CD4-positive, alpha-beta T cell treated with Interleukin-12 subunit alpha and Interleukin-12 subunit beta, for 1 hour (primary cell): ENCODE results near the gene PTPN2.
"Not testable (repeated sequence)": the region's sequence is repeated elsewhere in the genome, so short reads cannot be mapped to it uniquely, and the experiment has no call there.

Source experiments
- DNase-seq: peaks from one replicate; pipeline ENCODE4 v3.0.0-alpha.2; 2020

The PTPN2 gene

DNA sequence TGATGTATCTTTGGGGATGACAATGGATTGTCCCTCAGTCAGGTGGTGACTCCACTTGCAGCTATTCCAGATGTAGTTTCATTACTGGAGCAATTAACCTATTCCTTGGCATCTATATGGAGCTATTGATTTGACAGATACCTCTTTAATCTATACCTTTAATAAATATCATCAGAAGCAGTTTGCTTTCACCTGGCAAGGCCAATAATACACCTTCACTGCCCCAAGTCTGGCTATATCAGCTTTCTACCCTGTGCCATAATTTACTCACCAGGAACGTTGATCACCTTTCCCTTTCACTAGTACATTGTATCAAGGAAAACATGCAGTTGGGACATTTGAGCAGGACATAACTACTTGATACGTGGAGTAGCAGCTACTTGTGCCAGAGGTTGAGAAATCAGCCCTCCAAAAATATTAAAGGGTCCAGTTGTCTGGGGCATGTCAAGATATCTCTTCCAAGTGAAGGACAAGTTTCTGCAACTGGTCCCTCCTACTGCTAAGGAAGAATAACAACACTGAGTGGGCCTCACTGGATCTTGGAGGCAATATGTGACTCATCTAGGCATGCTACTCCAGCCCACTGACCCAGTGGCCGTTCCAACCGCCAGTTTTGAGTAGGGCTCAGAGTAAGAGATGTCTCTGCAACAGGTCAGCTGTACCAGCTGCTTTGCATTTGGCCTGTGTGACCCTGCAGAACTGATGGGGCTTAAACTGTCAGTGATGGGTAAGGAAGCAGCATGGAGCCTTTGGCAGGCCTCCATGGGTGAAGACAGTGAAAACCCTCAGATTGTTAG, 114.2 kb downstream of the PTPN2 start:
- DNase-seq: no peak

DNA sequence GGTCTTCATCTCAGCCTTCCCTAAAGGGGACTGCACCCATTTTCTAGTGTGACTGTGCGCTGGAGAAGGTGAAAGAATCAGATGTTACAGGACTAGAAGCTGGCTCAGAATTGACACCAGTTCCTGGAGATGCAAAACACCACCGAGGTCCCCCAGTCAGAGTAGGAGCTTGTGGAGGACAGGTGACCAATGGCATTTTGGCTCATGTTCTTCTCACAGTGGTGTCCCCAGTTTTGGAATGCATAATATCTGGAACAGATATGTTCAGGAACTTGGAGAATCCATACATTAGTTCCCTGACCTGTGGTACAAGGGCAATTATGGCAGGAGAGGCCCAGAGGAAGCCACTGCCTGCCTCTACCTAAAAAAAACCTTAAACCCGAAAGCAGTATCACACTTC, 114.9 kb downstream of the PTPN2 start:
- DNase-seq: no peak

DNA sequence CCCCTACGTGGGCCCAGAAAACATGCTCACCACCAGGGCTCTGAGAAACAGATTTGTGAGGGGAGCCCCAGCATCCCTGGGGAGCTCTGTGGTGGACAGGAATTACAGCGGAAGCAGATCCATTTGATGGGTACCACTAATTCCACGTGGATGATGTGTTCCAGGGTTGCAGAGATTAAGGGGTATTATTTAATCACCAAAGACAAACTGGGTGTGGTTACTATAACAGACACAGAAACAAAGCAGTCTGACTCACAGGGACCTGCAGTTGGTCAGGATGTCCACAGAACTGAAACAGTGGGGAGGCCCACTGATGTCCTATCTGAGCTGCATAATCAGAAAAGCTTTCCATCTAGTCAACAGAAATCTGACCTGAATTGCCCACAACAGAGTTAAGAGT, 115.4 kb downstream of the PTPN2 start:
- DNase-seq: no peak

DNA sequence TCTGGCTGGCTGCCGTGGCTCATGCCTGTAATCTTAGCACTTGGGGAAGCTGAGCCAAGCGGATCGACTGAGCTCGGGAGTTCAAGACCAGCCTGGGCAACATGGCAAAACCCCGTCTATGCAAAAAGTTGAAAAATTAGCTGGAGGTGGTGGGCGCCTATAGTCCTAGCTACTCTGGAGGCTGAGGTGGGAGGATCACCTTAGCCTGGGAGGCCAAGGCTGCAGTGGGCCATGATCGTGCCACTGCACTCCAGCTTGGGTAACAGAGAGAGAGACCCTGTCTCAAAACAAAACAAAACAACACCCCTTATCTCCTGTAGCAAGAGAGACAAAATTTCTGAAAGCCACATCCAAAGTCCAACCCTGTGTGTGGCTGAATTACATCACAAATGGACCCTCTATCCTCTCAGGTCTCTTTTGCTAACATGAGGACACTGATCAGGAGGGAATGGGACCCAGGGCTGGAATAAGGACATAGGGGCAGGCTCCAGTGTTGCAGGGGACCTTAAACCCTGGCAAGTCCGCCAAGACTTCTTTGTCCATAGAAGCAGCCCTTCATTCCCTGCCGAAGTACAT, 116.4 kb downstream of the PTPN2 start:
- DNase-seq: no peak

DNA sequence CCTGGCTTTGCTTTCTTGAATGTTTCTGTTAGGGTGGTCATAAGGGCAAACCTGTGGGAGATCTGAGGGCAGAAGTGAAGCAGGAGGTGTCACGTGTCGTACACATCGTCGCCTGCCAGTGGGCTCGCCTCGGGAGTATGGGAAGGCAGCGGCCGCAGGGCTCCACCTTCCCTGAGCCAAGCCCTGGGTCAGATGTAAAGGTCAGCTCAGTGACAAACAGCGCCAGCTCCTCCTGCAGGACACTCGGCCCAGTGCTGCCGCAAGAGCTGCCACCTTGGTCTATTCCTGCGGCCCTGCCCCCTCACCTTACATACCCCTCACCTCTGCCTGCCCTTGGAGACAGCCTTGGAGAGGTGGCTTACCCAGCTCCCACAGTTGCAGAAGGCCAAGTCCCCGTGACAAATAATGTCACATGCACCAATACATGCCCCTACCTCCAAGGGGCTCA, 117.0 kb downstream of the PTPN2 start:
- no peak for DNase-seq

DNA sequence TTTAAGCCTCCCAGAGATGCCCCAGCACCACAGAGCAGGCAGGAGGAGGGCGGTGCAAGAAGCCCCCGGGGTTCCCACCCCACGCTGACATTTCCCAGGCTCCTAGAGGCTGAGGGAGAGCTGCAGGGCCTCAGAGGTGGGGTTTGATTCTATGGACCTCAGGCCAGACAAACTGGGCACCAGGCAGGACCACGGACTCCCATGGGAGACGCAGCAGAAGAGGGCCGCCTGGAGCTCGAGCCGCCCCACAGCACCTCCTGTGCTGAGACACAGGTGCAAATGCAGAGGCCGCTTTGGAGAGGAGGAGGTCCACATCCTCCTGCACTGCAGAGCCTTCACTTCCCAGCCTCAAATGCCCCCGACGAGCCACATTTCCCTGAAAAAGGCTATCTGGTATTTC, 118.5 kb downstream of the PTPN2 start:
- no peak for DNase-seq

DNA sequence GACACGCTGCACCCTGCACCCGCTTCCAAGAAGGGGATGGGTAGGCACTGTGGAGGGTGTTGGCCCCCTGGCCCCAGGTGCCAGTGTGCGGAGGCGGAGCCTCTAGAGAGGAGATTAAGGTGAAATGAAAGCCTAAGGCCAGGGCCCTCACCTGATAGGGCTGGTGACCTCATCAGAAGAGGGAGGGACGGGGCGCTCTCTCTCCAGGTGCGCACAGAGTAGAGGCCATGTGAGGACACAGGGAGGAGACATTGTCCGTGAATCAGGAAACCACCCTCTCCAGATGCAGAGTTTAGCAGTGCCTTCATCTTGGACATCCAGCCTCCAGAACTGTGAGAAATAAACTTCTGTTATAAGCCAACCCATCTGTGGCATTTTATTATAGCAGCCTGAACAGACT, 118.9 kb downstream of the PTPN2 start:
- DNase-seq: no peak

DNA sequence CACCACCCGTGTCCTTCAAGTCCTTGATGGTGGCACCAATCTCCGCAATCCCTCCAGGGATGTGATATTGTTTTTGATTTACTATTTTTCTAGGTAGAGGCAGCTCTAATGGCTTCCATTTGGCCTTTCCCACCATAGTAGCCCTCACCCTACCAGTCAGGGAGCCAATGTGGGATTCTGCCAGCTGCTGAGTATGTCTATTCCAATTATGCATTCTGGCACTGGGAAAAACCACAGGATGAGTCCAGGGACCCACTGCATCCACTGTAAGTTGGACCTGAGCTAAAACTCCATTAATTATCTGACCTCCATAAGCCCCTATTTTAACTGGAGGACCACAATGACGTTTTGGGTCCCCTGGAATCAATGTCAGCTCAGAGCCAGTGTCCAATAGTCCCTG, 125.5 kb downstream of the PTPN2 start:
- not testable (repeated sequence) for DNase-seq

DNA sequence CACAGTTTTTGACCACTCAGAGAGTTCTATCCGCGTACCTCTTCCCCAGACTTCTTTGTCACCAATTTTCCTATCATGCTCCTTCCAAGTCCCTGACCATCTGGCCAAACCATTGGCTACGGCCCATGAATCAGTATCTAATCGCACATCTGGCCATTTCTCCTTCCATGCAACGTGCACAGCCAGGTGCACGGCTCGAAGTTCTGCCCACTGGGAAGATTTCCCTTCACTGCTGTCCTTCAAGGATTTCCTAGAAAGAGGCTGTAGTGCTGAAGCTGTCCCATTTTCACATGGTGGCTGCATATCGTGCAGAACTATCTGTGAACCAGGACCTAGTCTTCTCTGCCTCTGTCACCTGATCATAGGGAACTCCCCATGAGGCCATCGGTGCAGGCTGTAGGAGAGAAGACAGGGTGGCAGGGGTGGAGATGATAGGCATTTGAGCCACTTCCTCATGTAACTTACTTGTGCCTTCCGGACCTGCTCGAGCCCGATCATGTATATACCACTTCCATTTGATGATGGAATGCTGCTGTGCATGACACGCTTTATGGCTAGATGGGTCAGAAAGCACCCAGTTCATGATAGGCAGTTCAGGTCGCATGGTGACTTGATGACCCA, 127.3 kb downstream of the PTPN2 start:
- DNase-seq: not testable (repeated sequence)

DNA sequence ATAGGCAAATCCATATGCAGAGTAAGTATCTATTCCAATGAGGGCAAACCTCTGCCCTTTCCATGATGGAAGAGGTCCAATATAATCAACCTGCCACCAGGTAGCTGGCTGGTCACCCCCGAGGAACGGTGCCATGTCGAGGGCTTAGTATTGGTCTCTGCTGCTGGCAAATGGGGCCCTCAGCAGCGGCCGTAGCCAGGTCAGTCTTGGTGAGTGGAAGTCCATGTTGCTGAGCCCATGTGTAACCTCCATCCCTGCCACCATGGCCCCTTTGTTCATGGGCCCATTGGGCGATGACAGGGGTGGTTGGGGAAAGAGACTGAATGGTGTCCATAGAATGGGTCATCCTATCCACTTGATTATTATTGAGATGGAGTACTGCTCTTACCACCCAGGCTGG, 128.4 kb downstream of the PTPN2 start:
- not testable (repeated sequence) for DNase-seq

DNA sequence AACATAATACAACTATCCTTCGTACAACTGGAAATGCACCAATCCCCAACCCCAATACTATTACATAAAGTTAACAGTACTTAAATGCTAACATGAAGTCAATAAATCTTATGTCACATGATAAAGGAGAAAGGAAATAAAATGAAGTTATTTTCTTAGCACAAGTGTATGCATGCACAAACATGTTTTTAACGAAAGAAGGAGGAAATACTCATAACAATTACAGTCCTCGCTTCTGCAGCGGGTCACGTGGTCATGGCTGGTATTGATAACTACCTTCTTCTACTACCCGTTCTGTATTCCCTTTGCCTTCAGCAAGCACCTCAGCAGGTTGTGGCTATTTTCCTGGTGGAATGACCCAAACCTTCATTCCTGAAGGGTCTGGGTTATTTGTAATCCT, 129.5 kb downstream of the PTPN2 start:
- DNase-seq: no peak

DNA sequence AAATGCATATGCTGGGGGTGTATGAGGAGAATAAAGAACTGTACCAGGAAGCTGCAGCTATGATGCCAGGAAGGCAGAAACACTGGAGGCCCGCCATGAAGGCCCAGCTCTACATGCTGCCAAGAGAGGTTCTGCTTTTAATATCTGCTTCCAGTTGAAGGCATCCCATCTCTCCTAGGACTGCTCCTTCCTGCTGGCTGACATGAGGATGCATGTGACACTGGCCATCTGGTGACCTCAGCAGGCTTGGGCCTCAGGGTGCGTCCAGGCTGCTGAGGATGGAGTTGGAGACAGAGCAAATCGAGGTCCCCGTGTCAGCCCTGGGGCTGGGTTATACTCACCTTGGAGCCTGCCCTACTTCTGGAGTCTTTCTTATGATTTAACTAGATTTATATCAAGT, 132.1 kb downstream of the PTPN2 start:
- no peak for DNase-seq

DNA sequence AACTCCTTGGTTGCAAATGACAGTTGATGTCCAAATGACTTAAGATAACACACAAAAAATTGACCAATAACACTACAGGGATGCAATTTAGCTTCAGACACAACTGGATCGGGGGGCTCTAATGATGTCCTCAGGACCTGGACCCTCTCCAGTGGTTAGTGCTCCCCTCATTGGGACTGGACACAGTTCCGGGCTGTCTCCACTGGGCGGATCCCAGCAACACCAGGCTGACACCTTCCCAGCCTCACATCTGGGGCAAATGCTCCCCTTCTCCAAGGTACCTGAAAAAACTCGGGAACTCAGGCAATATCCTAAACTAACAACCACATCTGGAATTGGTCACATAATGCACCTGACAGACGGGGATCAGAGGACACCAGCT, 132.5 kb downstream of the PTPN2 start:
- no peak for DNase-seq

DNA sequence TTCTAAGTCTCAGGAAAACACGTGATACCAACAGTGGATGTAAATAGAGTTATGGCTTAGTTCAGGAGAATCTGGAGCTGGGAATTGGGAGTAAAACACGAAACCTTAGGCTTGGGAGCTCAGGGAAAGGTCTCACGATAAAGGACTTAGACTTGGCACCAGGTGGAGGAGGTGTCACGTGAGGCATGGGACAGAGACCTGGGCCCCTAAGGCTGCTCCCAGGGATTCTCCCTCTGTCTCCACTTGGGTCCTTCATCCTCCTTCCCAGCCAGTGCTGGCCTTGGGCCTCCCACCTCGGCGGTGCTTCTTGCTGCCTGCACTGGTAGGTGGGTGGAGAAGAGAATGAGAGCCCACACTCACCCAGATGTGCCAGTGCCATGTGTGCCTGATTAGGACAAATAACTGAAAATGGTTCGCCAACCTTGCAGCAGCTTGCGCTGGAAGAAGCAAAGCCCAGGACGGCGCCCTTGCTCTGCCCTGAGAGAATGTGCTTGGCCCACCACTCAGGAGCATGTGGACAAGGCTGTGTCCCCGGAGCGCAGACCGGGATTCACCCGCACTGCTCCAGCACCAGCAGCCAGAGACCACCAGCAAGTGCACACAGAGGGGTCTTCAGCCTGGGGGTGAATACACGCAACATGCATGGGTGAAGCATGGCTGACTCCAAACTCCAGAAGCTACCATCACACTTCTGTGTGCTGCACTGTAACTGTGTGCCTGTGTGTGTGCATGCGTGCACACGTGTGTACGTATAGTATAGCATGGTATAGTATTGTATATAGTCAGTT, 133.1 kb downstream of the PTPN2 start:
- no peak for DNase-seq

DNA sequence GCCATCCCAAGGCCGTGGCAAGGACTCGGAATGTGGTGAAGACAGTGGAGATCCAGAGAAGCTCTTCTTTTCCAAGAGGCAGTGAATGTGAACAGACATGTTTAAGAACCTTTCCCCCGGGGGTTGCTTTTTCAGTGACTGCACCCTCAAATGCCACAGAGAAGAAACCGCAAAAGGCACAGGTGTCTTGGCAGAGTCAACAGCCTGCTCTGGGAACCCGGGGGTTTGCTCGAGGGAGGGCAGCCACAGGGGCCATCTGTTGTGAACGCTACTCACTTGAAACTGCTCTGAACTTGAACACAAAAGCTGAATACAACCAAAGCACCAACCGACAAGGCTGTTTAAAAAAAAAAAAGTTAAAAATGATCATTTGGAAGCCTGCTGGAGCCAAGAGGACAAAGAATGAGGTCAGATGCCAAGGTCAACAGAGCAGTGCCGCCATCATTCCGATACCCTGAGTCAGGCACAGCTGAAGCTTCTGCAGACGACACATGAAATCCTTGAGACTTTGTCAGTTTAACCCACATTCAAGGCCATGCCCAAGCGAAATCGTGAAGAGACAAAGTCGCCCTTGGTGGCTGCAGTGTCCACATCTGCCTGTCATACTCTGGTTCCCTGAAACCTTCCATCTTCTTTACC, 133.8 kb downstream of the PTPN2 start:
- peak; percentile 13 for DNase-seq

DNA sequence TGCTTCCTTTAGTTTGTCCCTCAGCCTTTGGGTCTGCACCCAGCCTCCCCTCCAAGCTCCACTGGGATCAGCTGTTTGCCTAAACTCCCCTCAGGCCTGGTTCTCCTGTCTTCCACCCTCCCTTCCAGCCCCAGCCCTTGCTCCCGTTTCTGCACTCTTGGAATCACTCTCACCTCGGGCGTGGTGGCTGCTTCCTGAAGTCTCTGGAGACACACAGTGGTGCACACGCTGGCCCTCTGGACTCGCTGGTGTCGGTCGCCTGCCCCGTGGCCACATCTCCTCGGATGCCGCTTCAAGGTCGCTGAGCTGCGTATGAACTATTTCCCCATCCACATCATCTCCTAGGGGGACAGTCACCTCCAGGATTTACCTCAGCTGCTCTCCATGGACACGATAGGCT, 134.9 kb downstream of the PTPN2 start:
- DNase-seq: no peak

DNA sequence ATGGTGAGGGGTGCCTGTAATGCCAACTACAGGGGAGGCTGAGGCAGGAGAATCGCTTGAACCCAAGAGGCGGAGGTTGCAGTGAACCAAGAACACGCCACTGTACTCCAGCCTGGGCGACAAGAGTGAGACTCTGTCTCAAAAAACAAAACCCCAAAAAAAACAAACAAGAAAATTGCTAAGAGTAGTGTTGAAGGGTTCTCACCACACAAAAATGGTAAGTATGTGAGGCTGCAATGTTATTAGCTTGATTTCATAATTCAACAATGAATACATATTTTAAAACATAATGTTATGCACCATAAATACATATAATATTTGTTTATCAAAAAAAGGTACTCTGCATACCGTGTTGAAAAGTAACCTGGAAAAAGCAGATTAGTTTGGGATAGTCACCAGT, 135.4 kb downstream of the PTPN2 start:
- no peak for DNase-seq

DNA sequence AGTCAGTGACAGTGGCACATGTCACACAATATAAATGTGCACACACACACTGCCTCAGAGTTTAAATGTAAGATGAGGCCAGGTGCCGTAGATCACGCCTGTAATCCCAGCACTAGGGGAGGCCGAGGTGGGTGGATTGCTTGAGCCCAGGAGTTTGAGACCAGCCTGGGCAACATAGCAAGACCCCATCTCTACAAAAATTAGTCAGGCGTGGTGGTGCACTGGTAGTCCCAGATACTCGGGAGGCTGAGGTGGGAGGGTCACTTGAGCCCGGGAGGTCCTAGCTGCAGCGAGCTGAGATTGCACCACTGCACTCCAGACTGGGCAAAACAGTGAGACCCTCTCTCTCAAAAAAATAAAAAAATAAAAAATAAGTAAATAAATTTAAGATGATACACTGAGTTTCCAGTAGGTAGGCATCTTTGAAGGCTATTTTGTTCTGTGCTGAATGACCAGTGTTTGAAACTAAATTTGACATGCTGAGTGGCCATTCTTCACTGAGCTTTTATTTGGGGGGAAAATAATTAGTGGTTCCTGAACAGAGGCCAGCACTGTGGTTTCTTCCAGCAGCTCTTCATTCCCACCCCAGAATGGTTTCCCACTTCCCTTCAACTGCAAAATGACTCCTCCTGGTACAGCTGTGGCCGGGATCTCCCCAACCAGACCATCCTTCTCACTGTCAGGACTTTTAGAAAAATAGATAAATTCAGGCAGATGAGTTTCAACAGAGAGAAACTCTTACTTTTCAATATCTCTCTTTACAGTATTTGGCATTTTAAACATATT, 136.3 kb downstream of the PTPN2 start:
- DNase-seq: no peak

DNA sequence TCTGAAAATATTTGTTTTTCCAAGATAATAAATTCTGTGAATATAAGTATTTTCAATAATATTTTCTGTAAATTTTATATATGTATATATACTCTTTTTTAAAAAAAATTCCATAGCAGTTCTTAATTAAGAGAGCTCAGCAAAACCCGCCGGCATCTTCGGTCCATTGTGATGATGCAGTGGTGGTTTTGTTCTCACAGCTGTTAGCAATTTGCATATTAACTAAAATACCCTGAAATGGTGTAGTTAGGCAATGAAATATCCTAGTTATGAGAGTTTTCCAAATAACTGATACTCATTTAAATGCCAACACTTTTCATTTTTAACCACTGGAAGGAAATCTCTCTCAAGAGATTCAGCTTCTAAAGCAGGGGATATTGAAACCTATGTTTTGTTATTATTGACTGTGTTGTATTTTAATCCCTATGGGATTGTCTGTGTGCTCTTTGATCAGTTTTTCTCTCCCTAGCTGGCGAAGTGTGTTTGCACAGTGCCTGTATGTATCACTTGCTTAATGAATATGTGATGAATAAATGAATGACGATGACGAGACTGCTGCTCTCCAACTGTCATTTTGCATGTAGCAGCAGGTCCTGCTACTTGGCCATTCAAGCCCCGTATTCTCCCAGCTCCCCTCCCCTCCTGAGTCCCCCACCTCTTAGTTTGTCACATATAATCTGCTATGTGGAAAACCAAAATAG, 138.8 kb downstream of the PTPN2 start:
- DNase-seq: no peak

DNA sequence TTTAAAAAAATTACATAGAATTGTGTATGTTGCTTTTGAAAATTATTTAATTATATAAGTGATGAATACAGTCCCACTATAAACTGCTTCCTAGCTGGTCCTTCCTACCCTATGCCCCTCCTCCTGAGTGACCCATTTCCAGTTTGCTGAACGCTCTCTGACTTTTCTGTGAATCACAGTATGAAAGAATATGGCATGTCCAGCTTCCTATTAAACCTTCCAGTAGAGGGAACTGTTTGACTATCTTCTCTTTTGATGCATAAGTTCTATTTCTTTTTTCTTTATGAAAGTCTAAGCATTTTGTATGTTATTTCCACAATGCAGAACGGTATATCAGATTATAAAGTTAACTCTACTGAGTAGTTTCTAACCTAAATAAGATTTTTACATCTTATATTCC, 139.9 kb downstream of the PTPN2 start:
- peak; percentile 53 for DNase-seq

DNA sequence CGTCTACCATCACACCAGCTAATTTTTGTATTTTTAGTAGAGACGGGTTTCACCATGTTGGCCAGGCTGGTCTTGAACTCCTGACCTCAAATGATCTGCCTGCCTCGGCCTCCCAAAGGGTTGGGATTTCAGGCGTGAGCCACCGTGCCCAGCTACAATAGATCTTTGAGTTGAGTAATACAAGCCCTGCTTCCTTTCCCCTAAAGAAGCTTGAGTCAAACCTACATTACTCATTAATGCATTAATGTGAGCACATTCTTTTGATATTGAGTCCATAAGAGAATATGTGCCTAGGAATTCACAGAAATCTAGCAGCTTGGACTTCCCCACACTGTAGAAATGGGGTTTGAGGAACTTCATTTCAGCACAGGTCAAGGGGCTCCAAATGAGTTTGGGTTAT, 141.6 kb downstream of the PTPN2 start:
- no peak for DNase-seq
